ENCODE measurements around the gene SPHK1.
A peak's percentile ranks its signal among the peaks of the same experiment; 100 is the strongest.

SPHK1 gene, protein sequence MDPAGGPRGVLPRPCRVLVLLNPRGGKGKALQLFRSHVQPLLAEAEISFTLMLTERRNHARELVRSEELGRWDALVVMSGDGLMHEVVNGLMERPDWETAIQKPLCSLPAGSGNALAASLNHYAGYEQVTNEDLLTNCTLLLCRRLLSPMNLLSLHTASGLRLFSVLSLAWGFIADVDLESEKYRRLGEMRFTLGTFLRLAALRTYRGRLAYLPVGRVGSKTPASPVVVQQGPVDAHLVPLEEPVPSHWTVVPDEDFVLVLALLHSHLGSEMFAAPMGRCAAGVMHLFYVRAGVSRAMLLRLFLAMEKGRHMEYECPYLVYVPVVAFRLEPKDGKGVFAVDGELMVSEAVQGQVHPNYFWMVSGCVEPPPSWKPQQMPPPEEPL

GRCh38 chr17:76384222-76384986 lies at the start of gene SPHK1:
Gene SPHK1, plus strand, starts transcription at chr17:76384609. Its CDS starts 1,036 bp downstream, at chr17:76385645.
- peaks cover 30% of the 10 kb centered on the region for H3K36me3 ChIP-seq (replicated peaks)
- H3K27ac ChIP-seq, result peak within 1 kb of the TSS; percentile 99
- no peak for TF ChIP-seq CTCF (IDR thresholded peaks at IDR 0.05; ENCODE audit: low read depth, low read length, missing control alignments)
- in situ Hi-C loops (cut with HindIII; ENCODE audit: low pct_ligation_motif_present, low sequenced_read_pairs), result no loop called here
- peak within 1 kb of the TSS; percentile 94 for H3K4me3 ChIP-seq (ENCODE audit: low read depth, low read length)
- DNase-seq, result peak; percentile 58
- no peaks in the 10 kb centered on the region for H3K27me3 ChIP-seq (replicated peaks)

GRCh38 chr17:76335716-76336381 lies 48.6 kb upstream of the SPHK1 start:
- no peaks in the 10 kb centered on the region for H3K27me3 ChIP-seq (replicated peaks)
- H3K4me3 ChIP-seq (ENCODE audit: low read depth, low read length), result no peak overlapping the region
- no peak for TF ChIP-seq CTCF (IDR thresholded peaks at IDR 0.05; ENCODE audit: low read depth, low read length, missing control alignments)
- peaks cover 6% of the 10 kb centered on the region for H3K36me3 ChIP-seq (replicated peaks)
- no peak overlapping the region for H3K27ac ChIP-seq
- DNase-seq, result no peak
- in situ Hi-C loops (cut with HindIII; ENCODE audit: low pct_ligation_motif_present, low sequenced_read_pairs), result no loop called here

DNA sequence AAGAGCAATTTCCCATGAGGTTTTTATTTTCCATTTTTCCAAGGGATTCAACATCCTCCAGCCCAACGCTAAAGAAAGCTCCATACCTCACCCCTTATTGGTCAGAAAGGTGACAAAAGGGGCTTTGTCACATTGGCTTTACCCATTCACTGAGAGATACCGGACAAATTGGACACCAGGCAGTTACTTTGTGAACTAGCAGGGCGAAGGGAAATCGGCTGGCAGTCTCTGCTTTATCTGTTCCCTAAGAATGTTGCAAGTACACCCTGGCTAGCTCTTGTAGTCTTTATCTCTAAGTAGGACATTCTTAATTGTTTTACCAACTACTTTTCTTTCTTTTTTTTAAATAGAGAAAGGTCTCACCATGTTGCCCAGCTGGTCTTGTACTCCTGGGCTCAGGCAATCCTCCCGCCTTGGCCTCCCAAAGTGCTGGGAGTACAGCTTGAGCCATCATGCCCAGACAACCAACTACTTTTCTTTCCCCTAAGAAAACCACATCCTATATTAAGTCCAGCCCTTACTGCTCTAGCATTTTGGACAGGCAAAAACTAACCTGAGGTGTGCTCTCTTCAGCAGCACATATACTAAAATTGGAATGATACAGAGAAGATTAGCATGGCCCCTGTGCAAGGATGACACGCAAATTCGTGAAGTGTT lies 47.5 kb upstream of the SPHK1 start:
- no peak for DNase-seq
- Histone ChIP-seq H3K27ac (no peak overlapping the region), H3K4me3 (ENCODE audit: low read depth, low read length) (no peak overlapping the region), H3K36me3 (replicated peaks) (peaks cover 11% of the 10 kb centered on the region), H3K27me3 (replicated peaks) (no peaks in the 10 kb centered on the region)
- no peak for TF ChIP-seq CTCF (IDR thresholded peaks at IDR 0.05; ENCODE audit: low read depth, low read length, missing control alignments)
- in situ Hi-C loops (cut with HindIII; ENCODE audit: low pct_ligation_motif_present, low sequenced_read_pairs), result no loop called here

- DNase-seq, result no peak
- Histone ChIP-seq H3K27me3 (replicated peaks) (no peaks in the 10 kb centered on the region), H3K27ac (no peak overlapping the region), H3K4me3 (ENCODE audit: low read depth, low read length) (no peak overlapping the region), H3K36me3 (replicated peaks) (peaks cover 13% of the 10 kb centered on the region)
- in situ Hi-C loops (cut with HindIII; ENCODE audit: low pct_ligation_motif_present, low sequenced_read_pairs), result no loop called here
- TF ChIP-seq CTCF (IDR thresholded peaks at IDR 0.05; ENCODE audit: low read depth, low read length, missing control alignments), result no peak
Measured at GRCh38 chr17:76337413-76337777, 47.0 kb upstream of the SPHK1 start.

DNA sequence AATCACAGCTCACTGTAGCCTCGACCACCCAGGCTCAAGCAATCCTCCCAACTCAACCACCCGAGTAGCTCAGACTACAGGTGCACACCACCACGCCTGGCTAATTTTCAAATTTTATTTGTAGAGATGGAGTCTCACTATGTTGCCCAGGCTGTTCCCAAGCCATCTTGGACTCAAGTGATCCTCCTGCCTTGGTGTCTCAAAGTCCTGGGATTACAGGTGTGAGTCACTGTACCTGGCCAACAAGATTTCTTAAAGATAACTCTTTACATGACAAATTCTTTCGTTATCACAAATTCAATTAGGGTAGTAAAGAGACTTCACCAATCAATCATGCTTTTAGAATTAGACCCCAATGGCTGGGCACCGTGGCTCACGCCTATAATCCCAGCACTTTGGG lies 43.1 kb upstream of the SPHK1 start:
- in situ Hi-C loops (cut with HindIII; ENCODE audit: low pct_ligation_motif_present, low sequenced_read_pairs), result no loop called here
- no peak for TF ChIP-seq CTCF (IDR thresholded peaks at IDR 0.05; ENCODE audit: low read depth, low read length, missing control alignments)
- H3K36me3 ChIP-seq (replicated peaks), result peaks cover 31% of the 10 kb centered on the region
- no peak overlapping the region for H3K4me3 ChIP-seq (ENCODE audit: low read depth, low read length)
- H3K27ac ChIP-seq, result no peak overlapping the region
- no peaks in the 10 kb centered on the region for H3K27me3 ChIP-seq (replicated peaks)
- DNase-seq, result no peak

All from brain microvascular endothelial cell (primary cell).